ENCODE measurements around the gene F10.

GRCh38 chr13:113170511-113170910 lies 47.9 kb downstream of the F10 start:
- TF ChIP-seq MXI1 (IDR thresholded peaks at IDR 0.05; ENCODE audit: low read depth, low read length), result no peak
- no peak for TF ChIP-seq RAD21 (IDR thresholded peaks at IDR 0.05; ENCODE audit: low read length)
- no peak for TF ChIP-seq MAX (IDR thresholded peaks at IDR 0.05; ENCODE audit: low read depth)
- no peak for TF ChIP-seq EZH2phosphoT487 (IDR thresholded peaks at IDR 0.05; ENCODE audit: borderline replicate concordance, low read depth)
- TF ChIP-seq CTCF (IDR thresholded peaks at IDR 0.05), result no peak
- no peak for TF ChIP-seq FOXJ3 (CRISPR knock-in tag; IDR thresholded peaks at IDR 0.05)
- TF ChIP-seq POLR2AphosphoS5 (IDR thresholded peaks at IDR 0.05; ENCODE audit: low read depth, low read length), result no peak
- TF ChIP-seq NFIC (IDR thresholded peaks at IDR 0.05; ENCODE audit: borderline replicate concordance), result no peak
- no peak for TF ChIP-seq GATA2 (CRISPR knock-in tag; IDR thresholded peaks at IDR 0.05)
- no peak for TF ChIP-seq PBX3 (IDR thresholded peaks at IDR 0.05)
- TF ChIP-seq EP300 (IDR thresholded peaks at IDR 0.05; ENCODE audit: borderline replicate concordance in 1 of 2, low read depth in 1 of 2, low read length in 1 of 2), result no peak
- TF ChIP-seq TEAD4 (IDR thresholded peaks at IDR 0.05; ENCODE audit: borderline replicate concordance, insufficient read depth), result no peak
